NCI-H748 (cell line): ENCODE data around the gene PLEKHJ1.
"Not testable (repeated sequence)": the region's sequence is repeated elsewhere in the genome, so short reads cannot be mapped to it uniquely, and the experiment has no call there.

Source experiments
- DNase-seq: peaks from one replicate; lab custom pipeline; 2025; ENCODE audit not compliant: unreplicated experiment; lab: John Stamatoyannopoulos, UW

Gene PLEKHJ1

DNA sequence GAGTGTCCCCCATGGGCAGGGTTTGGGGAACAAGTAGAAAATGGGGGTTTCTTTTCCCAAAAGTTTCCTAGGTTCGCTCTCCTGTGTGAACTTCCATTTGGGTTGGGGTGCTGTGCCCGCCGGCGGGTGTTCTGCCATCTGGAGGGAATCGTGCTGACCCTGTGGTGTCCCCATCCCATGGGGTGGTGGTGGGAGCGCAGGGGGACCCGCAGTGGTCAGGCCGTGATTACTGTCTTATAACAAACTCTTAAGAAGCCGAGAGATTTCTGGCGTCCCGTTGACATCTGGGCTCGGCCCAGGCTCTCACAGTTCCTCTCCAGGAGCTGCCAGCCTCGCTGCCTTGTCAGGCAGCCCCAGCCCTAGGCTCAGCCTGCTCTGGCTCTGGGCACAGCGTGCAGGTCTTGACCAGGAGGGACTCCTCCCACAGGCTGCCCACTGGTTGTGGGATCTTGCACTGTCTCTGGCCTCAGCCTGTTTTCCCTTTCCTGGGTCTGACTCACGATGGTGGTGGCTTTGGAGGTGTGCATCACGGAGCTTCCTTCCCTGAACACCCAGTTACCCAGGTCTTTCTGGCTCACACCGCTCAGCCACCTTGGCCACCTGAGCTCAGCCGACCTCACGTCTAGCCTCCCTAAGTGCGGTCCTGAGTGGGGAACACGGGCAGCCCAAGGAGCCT is 34.5 kb downstream of the PLEKHJ1 start:
- no peak for DNase-seq

DNA sequence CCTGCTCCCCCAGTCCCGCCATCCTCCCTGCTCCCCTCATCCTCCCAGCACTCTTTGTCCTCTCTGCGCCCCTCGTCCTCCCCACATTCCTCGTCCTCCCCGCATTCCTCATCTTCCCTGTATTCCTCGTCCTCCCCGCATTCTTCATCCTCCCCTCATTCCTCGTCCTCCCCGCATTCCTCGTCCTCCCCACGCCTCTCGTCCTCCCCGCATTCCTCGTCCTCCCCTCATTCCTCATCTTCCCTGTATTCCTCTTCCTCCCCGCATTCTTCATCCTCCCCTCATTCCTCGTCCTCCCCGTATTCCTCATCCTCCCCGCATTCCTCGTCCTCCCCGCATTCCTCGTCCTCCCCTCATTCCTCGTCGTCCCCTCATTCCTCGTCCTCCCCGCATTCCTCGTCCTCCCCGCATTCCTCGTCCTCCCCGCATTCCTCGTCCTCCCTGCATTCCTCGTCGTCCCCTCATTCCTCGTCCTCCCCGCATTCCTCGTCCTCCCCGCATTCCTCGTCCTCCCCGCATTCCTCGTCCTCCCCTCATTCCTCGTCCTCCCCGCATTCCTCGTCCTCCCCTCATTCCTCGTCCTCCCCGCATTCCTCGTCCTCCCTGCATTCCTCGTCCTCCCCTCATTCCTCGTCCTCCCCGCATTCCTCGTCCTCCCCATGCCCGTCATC is 35.4 kb downstream of the PLEKHJ1 start:
- not testable (repeated sequence) for DNase-seq

DNA sequence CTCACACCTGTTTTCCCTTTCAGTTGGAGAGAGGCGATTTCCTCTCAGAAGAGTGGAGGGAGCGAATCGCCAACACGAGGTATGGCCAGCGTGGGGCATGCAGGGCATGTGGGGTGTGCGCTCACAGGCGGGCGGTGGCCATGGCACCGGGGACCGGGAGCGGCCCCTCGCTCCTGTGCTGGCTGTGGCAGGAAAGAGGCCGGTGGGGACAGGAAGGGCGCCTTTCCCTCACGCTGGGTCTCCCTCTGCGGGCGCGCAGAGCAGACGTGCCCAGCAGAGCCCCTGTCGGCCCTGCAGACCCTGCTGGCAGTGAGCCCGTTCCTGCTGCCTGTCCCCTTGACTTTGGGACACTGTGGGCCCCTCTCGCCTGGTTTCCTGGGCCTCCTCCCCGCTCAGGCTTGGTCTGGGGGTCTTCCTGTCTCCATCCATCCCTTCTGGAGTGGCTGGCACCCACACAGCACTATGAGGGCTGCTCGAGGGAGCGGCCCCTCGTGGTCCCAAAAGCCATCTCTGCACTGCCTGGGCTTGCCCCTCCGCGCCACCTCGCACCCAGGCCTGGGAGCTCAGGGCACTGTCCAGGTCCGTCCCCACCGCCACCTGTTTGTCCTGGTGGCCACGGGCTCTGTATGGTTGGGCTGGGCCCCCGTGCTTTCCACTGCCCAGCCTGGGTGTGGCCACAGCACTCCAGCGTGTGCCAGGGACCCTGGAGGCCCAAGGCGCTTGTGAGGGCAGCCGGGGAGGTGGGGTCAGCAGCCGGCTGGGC is 36.1 kb downstream of the PLEKHJ1 start:
- no peak for DNase-seq

DNA sequence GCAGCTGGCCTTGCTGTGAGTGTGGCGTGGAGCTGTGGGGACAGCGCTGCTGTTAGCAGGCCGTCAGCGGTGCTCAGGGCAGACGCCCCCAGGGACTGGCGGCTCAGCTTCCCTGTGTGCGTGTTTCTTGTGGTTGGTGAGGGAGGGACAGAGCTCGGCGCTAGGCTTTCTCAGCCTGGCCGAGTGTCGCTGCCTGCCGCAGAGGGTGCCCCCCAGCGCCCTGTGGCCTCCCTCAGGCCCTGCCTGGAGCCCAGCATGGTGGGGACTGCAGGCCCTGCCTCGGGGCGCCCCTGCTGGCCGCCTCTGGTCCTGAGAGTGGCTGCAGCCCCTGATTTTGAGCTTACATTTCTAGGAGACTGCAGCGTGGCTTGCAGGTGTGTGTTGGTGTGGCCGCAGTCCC is 36.9 kb downstream of the PLEKHJ1 start:
- DNase-seq: no peak

DNA sequence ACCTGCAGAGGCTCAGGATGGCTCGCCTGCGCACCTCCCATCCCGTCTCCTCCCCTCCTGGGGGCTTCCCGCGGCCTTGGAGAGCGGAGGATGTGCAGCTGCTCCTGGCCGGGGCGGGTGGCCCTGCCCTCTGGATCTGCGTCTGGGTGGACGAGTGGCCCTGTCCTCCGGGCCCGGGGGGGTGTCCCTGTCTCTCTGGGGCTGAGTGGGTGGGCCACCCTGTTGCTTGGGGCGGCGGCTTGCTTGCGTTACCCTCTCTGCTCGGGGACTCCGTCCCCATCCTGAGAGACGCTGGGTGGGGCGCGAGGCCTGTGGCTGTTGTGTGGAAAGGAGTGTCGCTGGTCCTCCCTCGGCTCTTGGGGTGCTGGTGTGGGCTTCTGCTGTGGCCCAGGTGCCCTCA is 37.8 kb downstream of the PLEKHJ1 start:
- DNase-seq: no peak

DNA sequence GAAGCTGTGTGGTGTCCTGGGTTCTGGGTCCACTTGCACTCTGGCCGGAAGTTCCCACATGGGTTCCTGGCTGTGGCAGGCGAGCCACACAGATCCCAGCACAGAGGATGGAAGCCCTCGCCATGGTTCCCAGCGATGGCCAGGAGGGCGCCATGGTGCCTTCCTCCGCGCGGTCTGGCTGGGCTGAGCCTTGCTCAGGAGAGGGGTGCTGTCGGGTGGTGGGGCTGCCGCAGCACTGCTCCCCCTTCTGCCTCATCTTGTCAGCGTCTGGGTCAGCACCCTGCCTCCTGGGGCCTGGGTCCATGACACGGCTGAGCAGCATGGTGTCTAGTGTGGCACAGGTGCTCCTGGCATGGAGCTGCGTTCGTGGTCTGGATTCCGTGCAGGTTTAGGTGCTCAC is 38.9 kb downstream of the PLEKHJ1 start:
- no peak for DNase-seq

DNA sequence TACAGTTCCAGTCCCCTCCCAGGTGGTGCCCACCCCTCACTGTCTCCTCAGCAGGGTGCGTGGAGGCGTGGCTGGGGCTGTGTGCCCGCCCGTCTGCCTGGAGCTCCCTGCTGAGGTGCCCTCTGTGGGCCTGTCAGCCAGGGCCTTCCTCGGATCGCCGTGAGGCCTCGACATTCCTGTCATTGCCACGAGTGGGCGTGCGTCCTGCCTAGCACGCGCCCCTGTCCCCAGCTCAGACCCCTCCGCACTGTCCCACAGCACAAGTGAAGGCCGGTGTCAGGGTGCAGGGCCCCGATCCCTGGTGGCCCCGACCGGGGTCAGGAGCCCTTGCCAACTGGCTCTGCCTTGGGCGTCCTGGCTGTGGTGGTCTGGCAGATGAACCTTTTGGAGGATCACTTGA is 40.2 kb downstream of the PLEKHJ1 start:
- DNase-seq: no peak

DNA sequence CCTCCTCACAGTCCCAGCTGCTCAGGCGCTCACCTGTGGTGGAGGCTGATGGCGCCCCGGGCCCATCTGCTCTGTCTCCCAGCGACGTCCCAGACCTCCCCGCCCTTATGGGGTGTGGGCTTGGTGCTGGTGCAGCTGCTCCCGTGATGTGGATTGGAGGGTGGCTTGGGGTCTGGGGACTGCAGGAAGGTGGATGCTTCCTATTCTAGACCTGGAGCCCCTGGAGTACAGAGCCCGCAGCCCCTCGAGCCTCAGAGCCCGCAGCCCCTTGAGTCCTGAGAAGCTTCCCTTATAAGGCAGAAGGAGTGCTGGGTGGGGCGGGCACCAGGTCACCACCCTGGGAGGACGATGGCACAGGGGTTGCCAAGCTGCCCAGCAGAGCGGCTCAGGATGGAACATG is 40.8 kb downstream of the PLEKHJ1 start:
- no peak for DNase-seq

DNA sequence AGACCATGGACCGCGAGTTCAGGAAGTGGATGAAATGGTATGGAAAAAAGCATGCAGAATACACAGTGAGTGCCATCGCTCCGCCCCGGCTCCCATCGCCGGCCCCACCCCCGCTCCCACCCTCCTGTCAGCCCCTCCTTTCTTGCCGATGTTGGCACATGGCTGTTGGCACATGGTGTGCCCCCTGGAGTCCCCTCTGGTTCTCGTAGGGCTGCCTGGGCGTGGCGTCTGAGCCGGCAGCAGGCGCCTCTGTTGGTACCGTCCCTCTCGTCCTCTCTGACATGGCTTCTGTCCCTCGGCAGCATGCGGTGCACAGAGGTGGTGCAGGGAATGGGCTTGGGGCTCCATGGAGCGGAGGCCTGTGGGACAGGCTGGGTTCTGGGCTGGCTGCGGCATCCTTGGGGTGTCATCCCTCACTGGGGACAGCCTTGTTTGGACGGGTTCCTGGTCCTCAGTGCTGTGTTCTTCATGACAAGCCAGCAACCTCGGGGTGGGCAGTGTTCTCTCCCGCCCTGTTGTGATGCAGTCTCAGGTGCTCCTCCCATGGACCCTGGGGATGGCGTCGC is 41.5 kb downstream of the PLEKHJ1 start:
- DNase-seq: no peak

DNA sequence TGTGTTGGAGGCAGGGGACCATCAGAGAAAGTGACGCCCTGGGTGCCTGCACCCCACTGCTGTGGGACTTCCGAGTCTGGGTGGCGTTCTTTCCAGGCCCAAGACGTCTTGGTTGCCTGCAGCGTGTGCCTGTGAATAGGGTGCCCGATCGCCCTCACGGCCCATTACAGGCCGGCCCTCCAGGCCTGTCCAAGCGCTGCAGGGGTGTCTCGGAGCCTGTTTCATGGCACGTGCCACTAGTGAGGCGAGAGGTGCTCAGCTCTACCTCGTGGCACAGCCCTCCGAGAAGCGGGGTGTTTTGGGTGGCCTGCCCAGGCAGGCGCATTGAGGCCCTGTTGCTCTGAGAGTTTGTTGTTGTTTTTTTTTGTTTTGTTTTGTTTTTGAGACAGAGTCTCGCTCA is 42.3 kb downstream of the PLEKHJ1 start:
- DNase-seq: no peak

DNA sequence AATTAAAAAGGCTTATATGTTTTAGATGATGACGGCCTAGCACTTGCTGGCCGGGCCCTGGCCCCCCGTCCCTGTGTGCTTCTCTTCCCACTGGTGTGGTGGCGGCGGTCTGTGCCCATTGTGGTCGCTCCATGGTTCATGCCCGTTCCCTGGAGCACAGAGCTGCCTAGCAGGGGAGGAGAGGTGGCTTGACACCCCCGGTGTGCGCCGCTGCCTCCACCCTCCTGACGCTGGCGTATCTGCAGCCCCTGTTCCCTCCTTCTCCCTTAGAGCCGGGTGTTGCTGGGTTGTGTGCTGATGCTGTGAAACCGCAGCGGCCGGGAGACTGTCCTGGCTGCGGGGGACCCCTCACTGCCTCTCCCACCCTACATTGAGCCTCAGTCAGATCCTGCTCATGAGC is 43.3 kb downstream of the PLEKHJ1 start:
- no peak for DNase-seq

DNA sequence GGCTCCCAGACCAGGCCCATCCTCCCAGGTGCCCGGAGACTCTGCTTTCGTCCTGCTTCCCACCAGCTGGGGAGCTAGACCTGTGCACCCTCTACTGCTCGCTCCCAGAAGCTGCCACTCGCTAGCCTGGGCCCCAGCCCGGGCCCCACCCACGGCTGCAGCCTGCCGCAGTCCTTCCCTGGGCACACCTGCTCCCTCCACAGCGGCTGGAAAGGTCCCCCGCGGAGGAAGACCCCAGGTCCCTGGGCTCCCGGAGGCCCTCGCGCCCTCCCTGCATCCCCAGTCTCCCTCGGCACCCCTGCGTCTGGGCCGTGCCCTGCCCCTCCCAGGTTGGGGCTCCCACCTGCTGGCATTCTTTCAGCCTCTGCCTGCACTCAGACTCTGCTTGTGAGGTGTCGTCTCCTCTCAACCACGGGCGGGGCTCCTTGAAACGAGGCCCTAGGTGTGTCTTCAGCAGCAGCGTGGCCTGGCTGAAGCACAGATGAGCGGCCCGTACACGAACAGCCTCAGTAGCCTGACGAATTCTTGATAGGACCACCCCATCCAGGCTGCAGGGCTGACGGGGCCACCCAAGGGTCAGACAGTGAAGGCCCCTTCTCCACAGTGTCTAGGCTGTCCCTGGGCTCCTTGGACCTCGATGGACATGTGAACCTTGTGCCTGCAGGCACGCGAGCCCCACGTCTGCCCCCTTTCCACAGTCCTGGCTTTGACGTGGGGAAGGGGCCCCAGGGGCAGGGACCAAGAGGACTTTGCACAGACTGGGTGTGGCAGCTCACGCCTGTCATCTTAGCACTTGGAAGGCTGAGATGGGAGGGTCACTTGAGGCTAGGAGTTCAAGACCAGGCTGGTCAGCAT is 44.4 kb downstream of the PLEKHJ1 start:
- no peak for DNase-seq

DNA sequence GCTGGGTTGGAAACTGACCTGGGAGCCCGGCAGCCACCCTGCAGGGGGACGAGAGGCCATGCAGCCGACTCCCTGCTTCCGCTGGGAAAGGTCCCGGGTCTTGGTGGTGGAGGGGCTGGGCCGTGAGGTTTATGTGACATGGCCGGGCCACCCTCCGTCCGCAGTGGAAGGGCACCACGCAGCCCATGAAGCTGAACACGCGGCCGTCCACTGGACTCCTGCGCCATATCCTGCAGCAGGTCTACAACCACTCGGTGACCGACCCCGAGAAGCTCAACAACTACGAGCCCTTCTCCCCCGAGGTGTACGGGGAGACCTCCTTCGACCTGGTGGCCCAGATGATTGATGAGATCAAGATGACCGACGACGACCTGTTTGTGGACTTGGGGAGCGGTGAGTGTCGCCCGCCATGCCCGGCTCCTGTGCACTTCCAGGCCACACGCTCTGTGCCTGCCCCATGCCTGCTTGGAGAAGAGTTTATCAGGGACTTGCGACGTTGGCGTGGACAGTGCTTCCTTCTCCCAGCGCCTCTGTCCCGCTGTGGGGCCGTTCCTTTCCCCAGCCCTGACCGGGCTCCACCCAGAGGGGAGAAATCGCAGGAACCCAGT is 45.2 kb downstream of the PLEKHJ1 start:
- no peak for DNase-seq

DNA sequence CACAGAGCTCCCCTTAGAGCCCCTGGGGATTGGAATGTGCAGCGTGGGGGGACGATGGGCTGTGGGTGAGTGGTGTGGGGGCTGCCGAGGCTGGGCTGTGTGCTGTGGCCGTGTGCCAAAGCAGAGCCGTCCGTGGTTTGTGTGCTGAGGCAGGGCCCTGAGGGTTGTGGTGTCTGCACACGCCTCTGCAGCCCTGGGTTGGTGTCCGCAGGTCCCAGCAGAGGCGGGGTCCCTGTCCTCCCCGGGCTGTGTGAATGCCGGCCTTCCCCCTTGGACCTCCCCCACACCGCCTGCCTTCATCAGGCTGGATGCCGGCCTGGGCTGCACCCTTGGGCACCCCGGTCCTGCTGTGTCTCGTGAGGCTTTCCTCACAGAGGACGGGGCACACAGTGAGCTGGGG is 46.2 kb downstream of the PLEKHJ1 start:
- no peak for DNase-seq

DNA sequence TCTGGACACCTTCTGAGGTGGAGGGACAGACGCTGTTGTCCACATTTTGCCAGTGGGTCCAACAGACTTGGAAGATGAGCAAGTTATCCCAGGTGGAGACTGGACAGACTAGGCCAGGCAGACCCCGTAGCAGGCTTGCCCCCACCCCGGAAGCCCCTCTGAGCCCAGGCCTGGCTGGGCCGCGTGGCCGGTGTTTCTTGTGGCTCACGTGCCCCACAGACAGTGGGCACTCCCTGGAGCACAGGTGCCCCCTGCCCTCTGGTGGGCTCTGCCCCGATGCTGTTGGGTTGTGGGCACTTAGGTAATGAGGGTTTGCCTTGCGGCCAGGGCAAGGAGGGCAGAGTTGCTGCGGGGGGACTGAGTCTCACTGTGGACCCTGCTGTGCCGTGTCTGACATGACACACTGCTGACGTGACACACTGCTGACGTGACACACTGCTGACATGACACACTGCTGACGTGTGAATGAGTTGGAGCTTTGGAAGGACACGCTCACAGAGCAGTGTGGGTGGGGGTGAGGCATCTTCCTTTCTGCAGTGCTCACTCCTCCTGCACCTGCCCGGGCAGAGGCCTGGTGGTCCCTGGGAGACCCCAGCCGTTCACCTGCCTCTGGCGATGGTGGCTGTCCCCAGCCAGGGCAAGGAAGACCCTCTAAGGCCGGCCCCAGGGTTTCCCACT is 47.3 kb downstream of the PLEKHJ1 start:
- no peak for DNase-seq

DNA sequence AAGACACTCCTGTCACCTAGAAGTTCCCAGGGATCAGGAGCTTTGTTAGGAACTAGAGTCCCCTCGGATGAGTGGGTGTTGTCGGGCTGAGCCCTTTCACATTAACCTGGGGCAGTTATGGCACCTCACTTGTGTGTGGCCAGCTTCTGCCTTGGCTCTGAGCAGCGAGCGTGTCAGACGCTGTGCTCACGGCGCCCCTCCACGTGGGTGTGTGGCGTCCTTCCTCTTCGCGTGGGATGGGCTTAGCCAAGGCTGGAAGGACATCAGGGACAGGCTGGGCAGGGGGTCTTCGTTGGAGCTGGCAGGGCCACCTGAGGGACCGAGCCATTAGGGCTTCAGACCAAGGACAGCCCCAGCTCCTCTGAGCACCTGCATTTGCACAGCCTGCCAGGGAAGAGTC is 49.0 kb downstream of the PLEKHJ1 start:
- DNase-seq: no peak

DNA sequence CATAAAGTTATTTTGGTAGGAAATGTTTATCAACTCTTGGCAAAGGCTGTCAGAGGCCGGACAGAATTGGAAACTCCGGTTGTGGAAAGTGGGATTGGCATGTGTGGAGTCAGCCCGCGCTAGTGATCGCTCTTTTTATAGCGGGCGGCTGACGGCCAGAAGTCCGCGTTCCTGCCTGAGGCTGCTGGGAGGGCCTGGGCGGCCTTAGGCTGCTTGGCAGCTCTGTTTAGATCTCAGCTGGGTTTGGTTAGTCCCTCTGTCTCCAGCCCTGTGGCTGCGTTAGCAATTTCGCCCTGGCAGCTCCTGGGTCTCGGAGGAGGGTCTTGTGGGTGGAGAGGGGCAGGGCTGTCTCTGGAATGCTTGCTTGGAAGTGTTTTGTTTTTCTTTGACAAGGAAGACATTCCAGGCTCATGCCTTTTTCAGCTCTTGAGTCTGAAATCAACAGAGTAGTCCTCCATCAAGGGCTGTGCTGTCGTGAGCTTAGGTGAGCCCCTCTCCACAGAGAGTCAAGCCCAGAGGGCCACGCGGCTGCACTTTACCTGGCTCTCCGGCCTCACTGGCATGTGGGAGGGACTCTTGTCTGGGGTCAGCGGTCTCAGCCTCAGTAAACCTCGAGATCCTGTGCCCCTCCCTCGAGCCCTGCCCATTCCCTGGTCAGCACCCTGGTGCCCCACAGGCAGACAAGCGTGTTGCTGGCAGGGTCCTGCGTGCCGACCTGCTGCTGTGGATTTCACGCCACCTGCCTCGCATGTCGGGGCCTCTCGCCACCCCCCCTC is 49.9 kb downstream of the PLEKHJ1 start:
- DNase-seq: no peak

DNA sequence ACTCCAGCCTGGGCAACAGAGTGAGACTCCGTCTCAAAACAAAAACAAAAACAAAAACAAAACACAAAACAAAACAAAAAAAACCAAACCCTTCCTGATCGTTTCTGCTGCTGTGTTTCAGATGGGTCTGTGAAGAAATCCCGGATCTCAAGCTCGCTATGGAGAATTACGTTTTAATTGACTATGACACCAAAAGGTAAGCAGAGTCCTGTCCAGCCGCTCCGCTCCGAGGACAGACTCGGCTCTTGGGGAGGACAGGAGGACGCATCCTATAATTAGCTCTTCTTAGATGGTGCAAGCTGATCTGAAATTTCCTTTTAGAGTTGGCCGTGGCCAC is 50.4 kb downstream of the PLEKHJ1 start:
- no peak for DNase-seq

DNA sequence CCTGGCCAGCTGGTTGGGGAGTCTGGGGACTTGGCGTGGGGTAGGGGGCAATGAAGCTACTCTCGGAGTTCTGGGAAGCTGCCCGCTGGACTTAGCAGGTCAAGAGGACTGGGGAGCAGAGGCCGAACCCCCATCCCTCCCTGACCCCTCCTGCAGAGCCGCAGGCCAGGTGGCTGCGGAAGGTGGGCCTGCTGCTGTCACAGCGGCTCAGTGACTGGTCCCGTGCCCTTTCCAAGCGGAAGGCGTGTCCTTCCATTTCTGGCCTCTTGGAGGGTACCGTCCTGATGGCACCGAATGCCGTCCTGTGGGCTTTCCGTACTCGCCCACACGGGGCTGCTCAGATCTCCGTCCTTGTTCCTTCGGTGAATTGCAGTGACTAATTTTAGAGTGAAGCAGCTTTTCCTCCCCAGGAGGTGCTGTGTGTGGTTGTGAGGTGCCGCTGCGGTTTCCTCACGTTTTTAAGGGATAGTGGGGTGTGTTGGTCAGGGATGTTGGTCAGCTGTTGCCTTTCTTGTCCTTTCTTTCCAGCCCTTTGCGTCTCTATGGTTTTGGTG is 51.6 kb downstream of the PLEKHJ1 start:
- DNase-seq: no peak
